Activated CD4-positive, CD25-positive, alpha-beta regulatory T cell (primary cell): ENCODE data around the gene PMAIP1.
"Not testable (repeated sequence)": the region's sequence is repeated elsewhere in the genome, so short reads cannot be mapped to it uniquely, and the experiment has no call there.

ENCODE experiments used
- DNase-seq, 4 experiments: peaks; one replicate each; lab custom pipeline; 2025; lab: John Stamatoyannopoulos, UW

Gene PMAIP1

GRCh38 chr18:59899298-59900221 is at the start of gene PMAIP1:
Gene PMAIP1, plus strand, starts transcription at chr18:59899996. Its CDS starts 182 bp downstream, at chr18:59900178.
- DNase-seq, result peak; percentile 67 to 88 (median 80)

- no peak for DNase-seq
Measured at GRCh38 chr18:59851784-59852399, 47.9 kb upstream of the PMAIP1 start.

GRCh38 chr18:59852548-59852947 is 47.2 kb upstream of the PMAIP1 start:
- no peak for DNase-seq

GRCh38 chr18:59853380-59853779 is 46.4 kb upstream of the PMAIP1 start:
- DNase-seq, result no peak

- DNase-seq, result not testable (repeated sequence)
Measured at GRCh38 chr18:59853988-59854387, 45.8 kb upstream of the PMAIP1 start.

- no peak for DNase-seq
Measured at GRCh38 chr18:59861009-59861408, 38.8 kb upstream of the PMAIP1 start.

- no peak for DNase-seq
Measured at GRCh38 chr18:59861963-59862819, 37.6 kb upstream of the PMAIP1 start.

GRCh38 chr18:59865241-59865986 is 34.4 kb upstream of the PMAIP1 start:
- no peak for DNase-seq

- DNase-seq, result no peak
Measured at GRCh38 chr18:59866551-59867269, 33.1 kb upstream of the PMAIP1 start.

- no peak for DNase-seq
Measured at GRCh38 chr18:59867337-59868104, 32.3 kb upstream of the PMAIP1 start.

GRCh38 chr18:59870623-59871130 is 29.1 kb upstream of the PMAIP1 start:
- DNase-seq, result no peak

GRCh38 chr18:59871711-59872362 is 28.0 kb upstream of the PMAIP1 start:
- no peak for DNase-seq

GRCh38 chr18:59873641-59874040 is 26.2 kb upstream of the PMAIP1 start:
- no peak for DNase-seq

GRCh38 chr18:59874166-59874565 is 25.6 kb upstream of the PMAIP1 start:
- DNase-seq, result no peak

GRCh38 chr18:59876310-59876626 is 23.5 kb upstream of the PMAIP1 start:
- no peak for DNase-seq

GRCh38 chr18:59877361-59877760 is 22.4 kb upstream of the PMAIP1 start:
- no peak for DNase-seq

GRCh38 chr18:59878644-59879043 is 21.2 kb upstream of the PMAIP1 start:
- DNase-seq, result no peak

GRCh38 chr18:59881728-59882656 is 17.8 kb upstream of the PMAIP1 start:
- DNase-seq, result no peak
